H1 (cell line): Measurements from ENCODE around the gene SLC16A11. TPM values are rescaled to one million over a fixed set of nuclear protein-coding genes. Genes with fewer than 3 reads are reported as not detected.

Experiments
- ASH2L ChIP-seq: fragments of 200-600, 300-600 bp; sonication (generic); IDR thresholded peaks from one replicate; pipeline ENCODE4 v1.7.1; 2017; ENCODE audit warnings: low read length
- JUN ChIP-seq: IDR thresholded peaks from 2 replicates; pipeline ENCODE4 v1.6.1; 2011; ENCODE audit warnings: low read depth, mild to moderate bottlenecking, improper control_type of control experiment, low read length
- RAD21 ChIP-seq, 2 experiments: IDR thresholded peaks in 1 of 2; conservative IDR thresholded peaks in 1 of 2; 2 replicates each; pipeline ENCODE4 v1.6.1; 2011; ENCODE audit warnings: low read depth in 2 of 2, low read length in 2 of 2, improper control_type of control experiment in 1 of 2, inconsistent platforms in 1 of 2, mild to moderate bottlenecking in 1 of 2, moderate library complexity in 1 of 2
- RBBP5 ChIP-seq: IDR thresholded peaks from 2 replicates; pipeline ENCODE4 v1.7.1; 2012; ENCODE audit warnings: low read depth, mild to moderate bottlenecking, inconsistent platforms, low read length, moderate library complexity, borderline replicate concordance
- RFX5 ChIP-seq: IDR thresholded peaks from 2 replicates; pipeline ENCODE4 v1.6.1; 2011; ENCODE audit warnings: low read depth, low read length, improper control_type of control experiment, borderline replicate concordance
- RNF2 ChIP-seq: fragments of 200-900, 300-1000 bp; sonication (generic); IDR thresholded peaks from 2 replicates; pipeline ENCODE4 v1.7.1; 2016; ENCODE audit warnings: borderline replicate concordance, low read depth, mild to moderate bottlenecking, antibody characterized with exemption, low read length; ENCODE audit not compliant: poor library complexity, severe bottlenecking; ENCODE audit errors: missing control alignments
- RXRA ChIP-seq: IDR thresholded peaks from 2 replicates; pipeline ENCODE4 v1.6.1; 2011; ENCODE audit warnings: low read depth, mild to moderate bottlenecking, low read length, moderate library complexity; ENCODE audit not compliant: insufficient read depth
- SAP30 ChIP-seq: fragments of 300-600 bp; sonication (generic); IDR thresholded peaks from 2 replicates; pipeline ENCODE4 v1.7.1; 2012; ENCODE audit warnings: low read length, moderate library complexity, mild to moderate bottlenecking, inconsistent platforms; ENCODE audit not compliant: insufficient read depth, insufficient replicate concordance
- SP1 ChIP-seq: IDR thresholded peaks from 2 replicates; pipeline ENCODE4 v1.6.1; 2011; ENCODE audit warnings: low read depth, low read length
- polyA plus RNA-seq, 7 experiments: library from polyadenylated mRNA; depleted of rRNA in 3 of 7; stranded (reverse) in 5 of 7; unstranded in 2 of 7; fragments of >200 nt in 5 of 7; fragments of 200-250 nt in 2 of 7; gene quantifications; 1 replicate in 5 of 7; 2 replicates in 1 of 7; 4 replicates in 1 of 7; pipeline versions ENCODE4 v1.2.1 to v1.2.3, GENCODE V29; 2011 to 2013; ENCODE audit warnings: missing spikeins in 2 of 7, mixed read lengths in 2 of 7
- total RNA-seq: library from RNA; stranded (reverse); fragmentation: NEBNext Ultra II Directional; extraction: Animal tissue kit (Norgen Biotek cat#: 25700); gene quantifications from 2 replicates; pipeline ENCODE4 v1.2.1, GENCODE V29; 2021
- TF ChIP-seq, protein P1 (sequence below): fragments of 300-600 bp; sonication (generic); IDR thresholded peaks from 2 replicates; pipeline ENCODE4 v1.7.1; 2012; ENCODE audit warnings: low read length, moderate library complexity, mild to moderate bottlenecking, inconsistent platforms; ENCODE audit not compliant: insufficient replicate concordance

Gene SLC16A11
- total and polyA plus RNA-seq, 2 of the 8 experiments (the other 6 are each of a cell fraction or from before 2014, with no cell fraction given) = 0.35 to 0.39 TPM

DNA sequence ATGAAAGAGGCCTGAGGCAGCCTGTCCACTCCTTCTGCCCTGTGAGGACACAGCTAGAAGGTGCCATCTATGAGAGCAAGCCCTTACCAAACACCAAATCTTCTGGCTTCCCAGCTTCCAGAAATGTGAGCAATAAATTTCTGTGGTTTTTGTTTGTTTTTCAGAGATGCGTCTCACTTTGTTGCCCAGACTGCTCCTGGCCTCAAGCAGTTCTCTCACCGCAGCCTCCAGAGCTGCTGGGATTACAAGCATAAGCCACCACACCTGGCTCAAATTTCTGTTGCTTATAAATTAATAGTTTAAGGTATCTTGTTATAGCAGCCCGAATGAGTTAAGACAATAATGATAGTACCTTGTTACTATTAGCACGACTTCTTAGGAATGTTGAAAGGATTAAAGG lies 12.5 kb upstream of the SLC16A11 start (continued):
- TF ChIP-seq, protein P1, sequence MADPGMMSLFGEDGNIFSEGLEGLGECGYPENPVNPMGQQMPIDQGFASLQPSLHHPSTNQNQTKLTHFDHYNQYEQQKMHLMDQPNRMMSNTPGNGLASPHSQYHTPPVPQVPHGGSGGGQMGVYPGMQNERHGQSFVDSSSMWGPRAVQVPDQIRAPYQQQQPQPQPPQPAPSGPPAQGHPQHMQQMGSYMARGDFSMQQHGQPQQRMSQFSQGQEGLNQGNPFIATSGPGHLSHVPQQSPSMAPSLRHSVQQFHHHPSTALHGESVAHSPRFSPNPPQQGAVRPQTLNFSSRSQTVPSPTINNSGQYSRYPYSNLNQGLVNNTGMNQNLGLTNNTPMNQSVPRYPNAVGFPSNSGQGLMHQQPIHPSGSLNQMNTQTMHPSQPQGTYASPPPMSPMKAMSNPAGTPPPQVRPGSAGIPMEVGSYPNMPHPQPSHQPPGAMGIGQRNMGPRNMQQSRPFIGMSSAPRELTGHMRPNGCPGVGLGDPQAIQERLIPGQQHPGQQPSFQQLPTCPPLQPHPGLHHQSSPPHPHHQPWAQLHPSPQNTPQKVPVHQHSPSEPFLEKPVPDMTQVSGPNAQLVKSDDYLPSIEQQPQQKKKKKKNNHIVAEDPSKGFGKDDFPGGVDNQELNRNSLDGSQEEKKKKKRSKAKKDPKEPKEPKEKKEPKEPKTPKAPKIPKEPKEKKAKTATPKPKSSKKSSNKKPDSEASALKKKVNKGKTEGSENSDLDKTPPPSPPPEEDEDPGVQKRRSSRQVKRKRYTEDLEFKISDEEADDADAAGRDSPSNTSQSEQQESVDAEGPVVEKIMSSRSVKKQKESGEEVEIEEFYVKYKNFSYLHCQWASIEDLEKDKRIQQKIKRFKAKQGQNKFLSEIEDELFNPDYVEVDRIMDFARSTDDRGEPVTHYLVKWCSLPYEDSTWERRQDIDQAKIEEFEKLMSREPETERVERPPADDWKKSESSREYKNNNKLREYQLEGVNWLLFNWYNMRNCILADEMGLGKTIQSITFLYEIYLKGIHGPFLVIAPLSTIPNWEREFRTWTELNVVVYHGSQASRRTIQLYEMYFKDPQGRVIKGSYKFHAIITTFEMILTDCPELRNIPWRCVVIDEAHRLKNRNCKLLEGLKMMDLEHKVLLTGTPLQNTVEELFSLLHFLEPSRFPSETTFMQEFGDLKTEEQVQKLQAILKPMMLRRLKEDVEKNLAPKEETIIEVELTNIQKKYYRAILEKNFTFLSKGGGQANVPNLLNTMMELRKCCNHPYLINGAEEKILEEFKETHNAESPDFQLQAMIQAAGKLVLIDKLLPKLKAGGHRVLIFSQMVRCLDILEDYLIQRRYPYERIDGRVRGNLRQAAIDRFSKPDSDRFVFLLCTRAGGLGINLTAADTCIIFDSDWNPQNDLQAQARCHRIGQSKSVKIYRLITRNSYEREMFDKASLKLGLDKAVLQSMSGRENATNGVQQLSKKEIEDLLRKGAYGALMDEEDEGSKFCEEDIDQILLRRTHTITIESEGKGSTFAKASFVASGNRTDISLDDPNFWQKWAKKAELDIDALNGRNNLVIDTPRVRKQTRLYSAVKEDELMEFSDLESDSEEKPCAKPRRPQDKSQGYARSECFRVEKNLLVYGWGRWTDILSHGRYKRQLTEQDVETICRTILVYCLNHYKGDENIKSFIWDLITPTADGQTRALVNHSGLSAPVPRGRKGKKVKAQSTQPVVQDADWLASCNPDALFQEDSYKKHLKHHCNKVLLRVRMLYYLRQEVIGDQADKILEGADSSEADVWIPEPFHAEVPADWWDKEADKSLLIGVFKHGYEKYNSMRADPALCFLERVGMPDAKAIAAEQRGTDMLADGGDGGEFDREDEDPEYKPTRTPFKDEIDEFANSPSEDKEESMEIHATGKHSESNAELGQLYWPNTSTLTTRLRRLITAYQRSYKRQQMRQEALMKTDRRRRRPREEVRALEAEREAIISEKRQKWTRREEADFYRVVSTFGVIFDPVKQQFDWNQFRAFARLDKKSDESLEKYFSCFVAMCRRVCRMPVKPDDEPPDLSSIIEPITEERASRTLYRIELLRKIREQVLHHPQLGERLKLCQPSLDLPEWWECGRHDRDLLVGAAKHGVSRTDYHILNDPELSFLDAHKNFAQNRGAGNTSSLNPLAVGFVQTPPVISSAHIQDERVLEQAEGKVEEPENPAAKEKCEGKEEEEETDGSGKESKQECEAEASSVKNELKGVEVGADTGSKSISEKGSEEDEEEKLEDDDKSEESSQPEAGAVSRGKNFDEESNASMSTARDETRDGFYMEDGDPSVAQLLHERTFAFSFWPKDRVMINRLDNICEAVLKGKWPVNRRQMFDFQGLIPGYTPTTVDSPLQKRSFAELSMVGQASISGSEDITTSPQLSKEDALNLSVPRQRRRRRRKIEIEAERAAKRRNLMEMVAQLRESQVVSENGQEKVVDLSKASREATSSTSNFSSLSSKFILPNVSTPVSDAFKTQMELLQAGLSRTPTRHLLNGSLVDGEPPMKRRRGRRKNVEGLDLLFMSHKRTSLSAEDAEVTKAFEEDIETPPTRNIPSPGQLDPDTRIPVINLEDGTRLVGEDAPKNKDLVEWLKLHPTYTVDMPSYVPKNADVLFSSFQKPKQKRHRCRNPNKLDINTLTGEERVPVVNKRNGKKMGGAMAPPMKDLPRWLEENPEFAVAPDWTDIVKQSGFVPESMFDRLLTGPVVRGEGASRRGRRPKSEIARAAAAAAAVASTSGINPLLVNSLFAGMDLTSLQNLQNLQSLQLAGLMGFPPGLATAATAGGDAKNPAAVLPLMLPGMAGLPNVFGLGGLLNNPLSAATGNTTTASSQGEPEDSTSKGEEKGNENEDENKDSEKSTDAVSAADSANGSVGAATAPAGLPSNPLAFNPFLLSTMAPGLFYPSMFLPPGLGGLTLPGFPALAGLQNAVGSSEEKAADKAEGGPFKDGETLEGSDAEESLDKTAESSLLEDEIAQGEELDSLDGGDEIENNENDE = no peak
- TF ChIP-seq JUN = no peak
- no peak for TF ChIP-seq SAP30
- no peak for TF ChIP-seq RAD21 (IDR thresholded peaks at IDR 0.05 in 1 of 2, conservative IDR thresholded peaks at IDR 0.05 in 1 of 2; ENCODE audit: low read depth in 2 of 2, low read length in 2 of 2)
- no peak for TF ChIP-seq SP1
- TF ChIP-seq RXRA = no peak
- TF ChIP-seq ASH2L = no peak
- no peak for TF ChIP-seq RNF2
- TF ChIP-seq RFX5 = no peak
- TF ChIP-seq RBBP5 = no peak
